ENCODE results near the gene SIK1.
"Not testable (repeated sequence)": the region's sequence is repeated elsewhere in the genome, so short reads cannot be mapped to it uniquely, and the experiment has no call there.

Gene SIK1

DNA sequence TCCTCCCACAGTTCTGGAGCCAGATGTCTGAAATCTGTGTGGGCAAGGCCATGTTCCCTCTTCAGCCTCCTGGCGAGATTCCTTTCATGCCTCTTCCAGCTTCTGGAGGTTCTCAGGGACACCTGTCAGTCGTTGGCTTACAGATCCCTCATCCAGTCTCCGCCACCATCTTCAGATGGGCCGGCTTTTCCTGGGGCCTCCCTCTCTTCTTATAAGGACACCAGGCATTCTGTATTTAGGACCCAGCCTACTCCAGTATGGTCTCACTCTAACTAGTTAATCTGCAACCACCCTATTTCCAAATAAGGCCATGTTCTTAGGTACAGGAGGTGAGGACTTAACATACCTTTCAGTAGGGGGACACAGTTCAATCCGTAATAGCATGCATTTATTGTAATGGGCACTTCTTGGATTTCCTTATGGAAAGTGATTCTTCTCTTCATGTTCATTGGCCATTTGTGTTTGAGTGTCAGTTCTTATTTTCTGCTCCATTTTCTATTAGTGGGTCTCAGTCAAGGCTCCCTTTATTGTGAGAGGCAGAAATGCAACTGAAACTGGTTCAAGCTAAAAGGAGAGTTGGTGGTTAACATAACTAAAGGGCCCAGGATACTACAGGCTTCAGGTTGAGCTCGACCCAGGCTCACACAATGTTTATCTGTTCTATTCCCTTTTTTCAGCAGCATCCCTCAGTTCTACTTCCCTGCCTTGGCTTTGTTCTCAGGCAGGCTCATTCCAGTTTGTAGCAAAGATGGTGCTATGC, 12.6 kb upstream of the SIK1 start:
- DNase-seq = not testable (repeated sequence)

DNA sequence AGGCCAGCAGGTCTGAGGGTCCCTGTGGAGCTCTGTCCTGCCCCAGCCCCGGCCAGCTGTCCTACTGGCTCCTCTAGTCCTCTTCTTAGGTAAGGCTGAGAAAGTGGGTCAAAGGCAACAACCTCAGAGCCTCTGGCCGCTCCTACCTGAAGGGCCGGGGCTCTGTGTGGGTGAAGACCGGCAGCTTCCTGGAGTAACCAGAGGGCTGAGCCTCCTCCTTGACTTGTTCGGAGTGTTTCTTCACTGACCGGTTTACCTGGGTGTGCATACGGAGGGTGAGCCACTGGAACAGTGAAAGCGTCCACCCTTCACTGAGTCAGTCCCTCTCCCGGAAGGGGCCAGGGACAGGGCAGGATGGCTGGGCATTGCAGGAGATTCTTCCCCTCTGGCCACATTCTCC, 9.3 kb upstream of the SIK1 start:
- DNase-seq = not testable (repeated sequence)

GRCh38 chr21:43433340-43434136, 6.6 kb upstream of the SIK1 start:
- not testable (repeated sequence) for DNase-seq

- not testable (repeated sequence) for DNase-seq
Measured at GRCh38 chr21:43430830-43431416, 4.0 kb upstream of the SIK1 start.

DNA sequence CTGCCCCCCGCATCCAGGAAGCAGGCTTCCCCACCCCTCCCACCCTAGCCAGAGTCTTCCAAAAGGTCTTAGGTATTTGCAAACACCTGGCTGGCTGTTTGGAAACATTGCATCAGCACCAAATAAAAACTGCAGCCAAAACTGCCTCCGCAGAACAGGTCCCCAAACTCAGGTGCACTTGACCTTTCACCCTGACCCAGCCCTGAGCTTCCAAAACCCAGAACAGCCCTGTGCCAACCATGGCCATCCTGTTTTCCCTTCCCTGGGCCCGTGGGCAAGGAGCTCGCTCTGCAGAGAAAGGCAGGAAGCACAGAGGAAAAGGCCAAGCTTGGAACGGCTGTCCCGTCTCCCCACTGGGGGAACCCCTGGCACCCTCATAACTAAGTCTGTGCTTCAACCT, 2.0 kb upstream of the SIK1 start:
- DNase-seq = not testable (repeated sequence)

DNA sequence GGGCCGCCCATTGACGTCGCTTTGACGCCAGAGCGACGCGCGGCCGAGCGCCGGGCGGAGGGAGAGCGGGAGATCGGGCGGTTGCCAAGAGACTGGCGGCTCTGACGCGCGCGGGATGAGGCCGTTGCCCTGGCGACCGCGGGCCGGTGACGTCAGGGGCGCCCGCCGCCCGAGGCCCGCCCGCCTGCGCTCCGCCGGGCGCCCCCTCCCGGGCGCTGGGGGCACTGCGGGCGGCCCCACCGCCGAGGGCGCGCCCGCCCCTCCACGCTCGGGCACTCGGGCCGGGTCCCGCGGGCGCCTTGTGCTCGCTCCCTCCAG, 270 bp upstream of the SIK1 start:
- not testable (repeated sequence) for DNase-seq

GRCh38 chr21:43426004-43426403, 927 bp downstream of the SIK1 start:
- not testable (repeated sequence) for DNase-seq

GRCh38 chr21:43419475-43419874, 7.5 kb downstream of the SIK1 start:
- not testable (repeated sequence) for DNase-seq

- not testable (repeated sequence) for DNase-seq
Measured at GRCh38 chr21:43414576-43414975, 12.4 kb downstream of the SIK1 start.

DNA sequence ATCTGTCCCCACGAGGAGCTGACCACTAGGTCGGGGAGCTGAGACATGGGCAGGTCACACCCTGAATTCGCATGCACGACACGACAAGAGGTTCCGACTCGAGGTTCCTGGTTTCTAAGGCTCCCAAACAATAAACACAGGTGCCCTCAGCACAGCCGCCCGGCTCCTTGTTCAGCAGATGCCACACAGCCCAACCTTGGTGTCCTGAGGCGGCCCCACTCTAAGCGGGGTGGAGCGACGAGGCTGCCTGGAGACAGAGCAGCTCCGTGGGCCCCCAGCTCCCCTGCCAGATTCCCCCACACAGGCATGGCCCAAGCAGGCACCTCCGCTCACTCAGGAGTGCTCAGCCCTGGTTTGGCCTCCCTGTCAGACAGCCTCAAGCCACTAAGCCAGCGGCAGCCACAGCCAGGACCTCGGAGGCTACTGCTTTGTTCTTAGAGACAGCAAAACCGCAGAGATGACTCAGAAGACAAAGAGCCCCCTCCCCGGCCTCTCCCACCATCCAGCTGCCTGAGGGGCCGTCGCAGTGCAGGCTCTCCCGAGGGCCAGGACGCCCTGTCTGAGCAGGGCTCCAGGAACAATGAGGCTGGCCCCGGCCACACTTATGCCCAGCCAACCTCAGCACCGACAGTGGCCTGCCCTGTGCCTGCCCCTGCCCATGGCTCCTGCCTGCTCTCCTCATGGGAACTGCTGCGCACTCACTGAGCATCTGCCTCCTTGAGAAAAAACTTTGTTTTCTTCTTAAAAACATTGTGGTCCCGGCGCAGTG, 14.7 kb downstream of the SIK1 start:
- DNase-seq = not testable (repeated sequence)

GRCh38 chr21:43410456-43411068, 16.4 kb downstream of the SIK1 start:
- not testable (repeated sequence) for DNase-seq

- not testable (repeated sequence) for DNase-seq
Measured at GRCh38 chr21:43407139-43407538, 19.8 kb downstream of the SIK1 start.

GRCh38 chr21:43404450-43404849, 22.5 kb downstream of the SIK1 start:
- not testable (repeated sequence) for DNase-seq

DNA sequence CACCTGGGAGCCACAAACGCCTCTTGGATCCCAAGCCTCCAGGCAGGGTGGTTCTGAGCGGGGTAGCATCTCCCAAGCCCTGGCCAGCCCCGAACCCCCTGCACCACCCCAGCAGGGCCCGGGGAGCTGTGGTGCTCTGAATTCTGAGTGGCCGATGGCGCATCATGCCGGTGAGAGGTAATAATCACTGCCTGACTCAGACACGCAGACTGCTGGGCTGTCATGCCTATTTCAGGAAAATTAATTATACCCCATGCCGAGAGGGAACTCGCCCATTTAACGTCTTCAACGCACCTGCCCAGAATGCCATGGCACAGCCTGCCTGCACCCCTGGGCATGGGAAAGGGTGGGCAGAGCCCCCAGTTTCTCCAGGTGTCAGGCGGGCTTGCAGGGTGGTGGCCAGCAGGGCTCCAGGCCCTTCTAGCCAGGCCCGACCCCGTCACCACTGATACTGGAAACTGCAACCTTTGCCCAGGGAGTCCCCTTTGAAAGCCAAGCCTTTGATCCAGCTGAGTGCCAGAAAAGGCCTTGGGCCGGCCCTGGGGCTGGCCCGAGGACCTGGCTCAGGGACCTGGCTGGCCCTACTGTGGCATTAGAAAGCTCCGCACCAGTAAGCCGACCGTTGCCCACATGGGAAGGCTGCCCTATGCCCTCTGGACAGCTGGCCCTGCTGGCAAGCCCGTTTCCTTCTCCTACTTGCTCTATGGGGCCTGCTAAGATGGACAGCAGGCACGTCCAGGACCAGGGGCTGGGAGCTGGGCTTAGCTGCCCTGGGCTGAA, 23.1 kb downstream of the SIK1 start:
- DNase-seq = not testable (repeated sequence)

GRCh38 chr21:43401125-43401524, 25.8 kb downstream of the SIK1 start:
- not testable (repeated sequence) for DNase-seq

- DNase-seq = not testable (repeated sequence)
Measured at GRCh38 chr21:43399595-43400015, 27.3 kb downstream of the SIK1 start.

DNA sequence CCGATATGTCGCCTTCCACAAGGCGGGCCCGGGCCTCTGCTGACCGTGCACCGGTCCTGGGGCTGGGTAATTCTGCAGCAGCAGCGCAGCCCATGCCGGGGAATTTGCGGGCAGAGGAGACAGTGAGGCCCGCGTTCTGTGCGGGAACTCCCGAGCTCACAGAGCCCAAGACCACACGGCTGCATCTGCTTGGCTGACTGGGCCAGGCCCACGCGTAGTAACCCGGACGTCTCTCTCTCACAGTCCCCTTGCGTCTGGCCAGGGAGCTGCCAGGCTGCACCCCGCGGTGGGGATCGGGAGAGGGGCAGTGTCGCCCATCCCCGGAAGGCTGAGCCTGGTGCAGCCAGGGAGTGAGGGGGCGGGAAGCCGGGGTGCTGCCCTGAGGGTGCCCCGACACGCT, 27.8 kb downstream of the SIK1 start:
- not testable (repeated sequence) for DNase-seq

- DNase-seq = not testable (repeated sequence)
Measured at GRCh38 chr21:43398533-43398932, 28.4 kb downstream of the SIK1 start.

DNA sequence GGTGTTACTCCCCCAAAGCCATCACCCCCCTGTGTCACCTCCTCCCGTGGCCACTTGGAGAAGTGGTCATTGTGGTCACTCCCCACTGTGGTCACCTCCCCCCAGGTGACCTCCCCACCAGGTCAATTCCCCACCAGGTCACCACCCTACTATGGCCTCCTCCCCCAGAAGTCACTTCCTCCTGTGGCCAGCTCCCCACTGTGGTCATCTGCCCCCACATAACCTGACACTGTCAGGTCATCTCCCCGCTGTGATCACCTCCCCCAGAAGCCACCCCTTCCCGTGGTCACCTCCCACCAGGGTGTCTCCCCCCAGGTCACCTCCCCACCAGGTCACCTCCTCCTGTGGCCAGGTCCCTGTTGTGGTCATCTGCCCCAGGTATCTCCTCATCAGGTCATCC, 28.9 kb downstream of the SIK1 start:
- DNase-seq = not testable (repeated sequence)

- not testable (repeated sequence) for DNase-seq
Measured at GRCh38 chr21:43397439-43397808, 29.5 kb downstream of the SIK1 start.

DNA sequence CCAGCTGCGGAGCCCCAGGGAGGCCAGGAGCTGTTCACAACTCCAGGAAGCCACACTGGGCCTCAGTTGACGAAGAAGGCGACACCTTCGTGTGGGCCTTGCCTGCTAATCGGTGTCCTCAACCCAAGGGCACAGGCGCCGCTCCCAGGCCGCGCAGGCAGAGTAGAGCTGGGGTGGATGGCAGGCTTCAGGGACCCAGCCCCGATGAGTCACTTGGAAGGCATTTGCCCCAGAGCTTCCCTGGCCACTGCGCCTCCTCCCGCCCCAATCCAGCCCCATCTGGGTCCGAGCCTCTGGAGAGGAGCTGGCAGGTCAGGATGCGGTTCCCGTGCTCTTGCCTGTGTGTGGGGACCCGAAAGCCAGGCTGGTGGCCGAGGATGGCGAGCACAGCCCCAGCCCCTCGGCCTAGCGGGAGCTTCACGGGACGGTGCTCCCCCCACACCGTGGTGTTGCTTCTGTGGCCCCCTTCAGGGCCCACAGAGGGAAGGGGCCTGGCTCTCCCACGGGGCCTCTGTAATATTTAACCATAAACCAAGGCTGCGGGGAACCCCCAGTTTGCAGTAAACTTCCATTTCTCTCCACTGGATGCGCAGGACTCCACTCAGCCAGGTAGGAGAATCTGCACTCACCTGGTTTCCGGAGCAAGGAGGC, 30.0 kb downstream of the SIK1 start:
- DNase-seq = not testable (repeated sequence)

Data from fibroblast of skin of right biceps (primary cell).